Cardiac fibroblast (primary cell): Measurements from ENCODE around the gene INTS15.

Experiments
- DNase-seq, 2 donors: peaks; one replicate each; pipeline versions ENCODE4 v3.0.0 to v3.0.0-alpha.2; 2010; ENCODE audit warnings: low read depth in 2 of 2
- H3K4me3 ChIP-seq, 2 donors: replicated peaks in 1 of 2; 1 replicate in 1 of 2; 2 replicates in 1 of 2; pipeline ENCODE4 v1.5.1; 2011; ENCODE audit warnings: low read depth in 2 of 2, low read length in 2 of 2, mild to moderate bottlenecking in 2 of 2, moderate library complexity in 1 of 2
- TF ChIP-seq, protein P1 (sequence below): IDR thresholded peaks from one replicate; pipeline ENCODE4 v1.5.1; 2011; ENCODE audit warnings: low read depth, mild to moderate bottlenecking, low read length, inconsistent platforms

INTS15 gene

DNA sequence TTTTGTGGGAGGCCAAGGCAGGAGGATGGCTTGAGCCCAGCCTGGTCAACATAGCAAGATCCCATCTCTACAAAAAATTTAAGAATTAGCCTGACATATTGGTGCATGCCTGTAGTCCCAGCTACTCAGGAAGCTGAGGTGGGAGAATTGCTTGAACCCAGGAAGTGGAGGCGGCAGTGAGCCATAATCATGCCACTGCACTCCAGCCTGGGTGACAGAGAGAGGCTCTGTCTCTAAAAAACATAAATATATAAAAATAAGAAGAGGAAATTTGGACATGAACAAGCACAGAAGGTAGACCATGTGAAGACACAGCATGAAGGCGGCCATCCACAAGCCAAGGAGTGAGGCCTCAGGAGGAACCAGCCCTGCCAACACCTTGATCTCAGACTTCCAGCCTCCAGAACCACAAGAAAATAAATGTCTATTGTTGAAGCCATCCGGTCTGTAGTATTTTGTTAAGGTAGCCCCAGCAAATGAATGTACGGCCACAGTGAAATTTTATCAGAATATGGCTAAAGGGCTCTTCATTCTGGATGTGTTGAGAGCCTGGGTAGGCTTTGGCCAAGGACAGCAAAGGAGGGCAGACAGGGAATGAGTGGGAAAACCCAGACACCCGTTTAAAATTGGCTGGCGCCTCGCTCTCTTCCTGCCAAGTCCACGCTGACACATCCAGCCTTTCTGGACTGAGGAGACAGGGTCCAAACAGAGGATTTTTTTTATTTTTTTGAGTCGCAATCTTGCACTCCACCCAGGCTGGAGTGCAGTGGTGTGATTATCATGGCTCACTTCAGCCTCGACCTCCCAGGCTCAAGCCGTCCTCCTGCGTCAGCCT lies 25.7 kb upstream of the INTS15 start:
- DNase-seq, result peak in 1 of 2 donors; percentile 17

DNA sequence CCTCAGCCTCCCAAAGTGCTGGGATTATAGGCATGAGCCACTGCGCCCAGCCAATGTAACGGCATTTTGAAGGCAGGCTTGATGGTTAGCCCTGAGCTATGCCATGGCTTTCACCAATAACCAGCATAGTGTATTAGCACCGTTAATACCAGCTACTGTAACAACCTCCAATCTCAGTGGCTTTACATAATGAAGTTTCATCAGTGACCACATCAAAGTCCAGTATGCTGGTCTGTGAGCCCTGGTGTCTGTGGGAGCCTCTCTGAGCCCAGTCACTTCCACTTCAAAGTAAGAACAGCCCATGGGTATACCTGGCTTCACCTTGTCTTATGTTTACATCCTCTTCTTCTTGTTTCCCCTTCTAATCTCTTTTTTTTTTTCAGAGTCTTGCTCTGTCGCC lies 24.2 kb upstream of the INTS15 start:
- DNase-seq, result no peak
- H3K4me3 ChIP-seq, result no peak overlapping the region
- TF ChIP-seq, protein P1, sequence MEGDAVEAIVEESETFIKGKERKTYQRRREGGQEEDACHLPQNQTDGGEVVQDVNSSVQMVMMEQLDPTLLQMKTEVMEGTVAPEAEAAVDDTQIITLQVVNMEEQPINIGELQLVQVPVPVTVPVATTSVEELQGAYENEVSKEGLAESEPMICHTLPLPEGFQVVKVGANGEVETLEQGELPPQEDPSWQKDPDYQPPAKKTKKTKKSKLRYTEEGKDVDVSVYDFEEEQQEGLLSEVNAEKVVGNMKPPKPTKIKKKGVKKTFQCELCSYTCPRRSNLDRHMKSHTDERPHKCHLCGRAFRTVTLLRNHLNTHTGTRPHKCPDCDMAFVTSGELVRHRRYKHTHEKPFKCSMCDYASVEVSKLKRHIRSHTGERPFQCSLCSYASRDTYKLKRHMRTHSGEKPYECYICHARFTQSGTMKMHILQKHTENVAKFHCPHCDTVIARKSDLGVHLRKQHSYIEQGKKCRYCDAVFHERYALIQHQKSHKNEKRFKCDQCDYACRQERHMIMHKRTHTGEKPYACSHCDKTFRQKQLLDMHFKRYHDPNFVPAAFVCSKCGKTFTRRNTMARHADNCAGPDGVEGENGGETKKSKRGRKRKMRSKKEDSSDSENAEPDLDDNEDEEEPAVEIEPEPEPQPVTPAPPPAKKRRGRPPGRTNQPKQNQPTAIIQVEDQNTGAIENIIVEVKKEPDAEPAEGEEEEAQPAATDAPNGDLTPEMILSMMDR, result no peak

More for the DNA sequence above, 25.7 kb upstream of the INTS15 start:
- H3K4me3 ChIP-seq, result no peak overlapping the region
- TF ChIP-seq, protein P1, result no peak

DNA sequence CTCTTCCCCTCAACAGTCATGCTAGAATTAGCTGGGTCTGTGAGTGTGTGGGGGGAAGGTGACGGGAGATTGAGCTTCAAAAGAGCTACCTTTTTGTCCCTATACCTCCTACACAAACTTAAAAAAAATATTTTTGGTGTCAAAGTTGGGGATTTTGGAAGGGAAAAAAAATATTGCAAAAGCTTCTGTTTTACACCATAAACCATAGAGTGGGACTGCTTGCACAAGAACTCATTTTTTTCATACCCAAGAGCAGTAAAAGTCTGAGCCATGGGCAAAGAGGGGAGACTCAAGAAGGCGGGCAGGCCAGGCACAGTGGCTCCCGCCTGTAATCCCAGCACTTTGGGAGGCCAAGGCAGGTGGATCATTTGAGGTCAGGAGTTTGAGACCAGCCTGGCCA lies 21.9 kb upstream of the INTS15 start:
- no peak for DNase-seq
- TF ChIP-seq, protein P1, result no peak
- H3K4me3 ChIP-seq, result no peak overlapping the region

DNA sequence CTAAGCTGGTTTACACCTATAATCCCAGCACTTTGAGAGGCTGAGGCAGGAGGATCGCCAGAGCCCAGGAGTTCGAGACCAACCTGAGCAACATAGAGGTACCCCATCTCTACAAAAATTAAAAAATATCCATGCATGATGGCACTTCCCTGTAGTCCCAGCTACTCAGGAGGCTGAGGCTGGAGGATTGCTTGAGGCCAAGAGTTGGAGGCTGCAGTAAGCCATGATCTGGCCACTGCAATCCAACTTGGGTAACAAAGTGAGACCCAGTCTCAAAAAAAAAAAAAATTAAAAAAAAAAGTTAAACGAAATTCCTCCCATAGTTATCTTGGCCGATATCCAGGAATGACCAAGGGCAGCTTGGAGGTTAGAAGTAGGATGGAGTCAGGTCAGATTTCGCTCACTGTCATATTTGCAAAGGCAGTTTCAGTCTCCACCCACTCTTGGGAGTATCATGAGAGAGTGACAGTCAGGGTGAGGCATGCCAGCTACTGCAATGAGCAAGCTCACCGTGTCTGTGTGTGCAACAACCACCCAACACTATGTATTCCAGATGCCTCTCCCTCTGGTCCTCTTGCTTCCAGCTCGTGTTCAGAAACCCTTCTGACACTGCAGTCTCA lies 18.6 kb upstream of the INTS15 start:
- peak in 1 of 2 donors; percentile 13 for DNase-seq
- H3K4me3 ChIP-seq, result no peak overlapping the region
- TF ChIP-seq, protein P1, result no peak

DNA sequence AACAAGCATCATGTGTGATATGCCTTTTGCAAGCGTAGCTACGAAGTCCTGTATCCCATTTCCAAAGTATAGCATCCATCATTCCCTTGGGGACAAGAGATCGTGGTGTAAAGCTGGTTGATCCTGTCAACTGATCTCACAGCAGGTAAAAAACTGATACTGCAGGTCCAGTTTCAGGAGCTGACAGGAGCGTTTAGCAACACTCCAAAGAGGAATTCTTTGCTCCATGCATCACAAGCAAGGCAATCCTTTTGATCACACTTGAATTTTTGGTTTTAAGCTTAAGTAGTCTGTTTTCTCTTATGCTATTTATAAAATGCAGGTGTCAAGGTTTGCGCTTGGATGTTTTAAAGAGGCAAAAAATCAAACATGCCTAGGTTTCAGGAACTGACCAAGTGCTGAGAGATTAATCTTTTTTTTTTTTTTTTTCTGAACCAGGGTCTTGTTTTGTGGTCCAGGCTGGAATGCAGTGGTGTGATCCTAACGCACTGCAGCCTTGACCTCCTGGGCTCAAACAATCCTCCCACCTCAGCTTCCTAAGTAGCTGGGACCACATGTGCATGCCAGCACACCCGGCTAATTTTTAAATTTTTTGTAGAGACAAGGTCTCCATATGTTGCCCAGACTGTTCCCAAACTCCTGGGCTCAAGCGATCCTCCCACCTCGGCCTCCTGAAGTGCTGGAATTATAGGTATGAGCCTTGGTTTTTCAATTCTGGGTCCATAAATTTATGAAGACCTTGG lies 14.4 kb upstream of the INTS15 start:
- TF ChIP-seq, protein P1, result no peak
- H3K4me3 ChIP-seq, result no peak overlapping the region
- no peak for DNase-seq

DNA sequence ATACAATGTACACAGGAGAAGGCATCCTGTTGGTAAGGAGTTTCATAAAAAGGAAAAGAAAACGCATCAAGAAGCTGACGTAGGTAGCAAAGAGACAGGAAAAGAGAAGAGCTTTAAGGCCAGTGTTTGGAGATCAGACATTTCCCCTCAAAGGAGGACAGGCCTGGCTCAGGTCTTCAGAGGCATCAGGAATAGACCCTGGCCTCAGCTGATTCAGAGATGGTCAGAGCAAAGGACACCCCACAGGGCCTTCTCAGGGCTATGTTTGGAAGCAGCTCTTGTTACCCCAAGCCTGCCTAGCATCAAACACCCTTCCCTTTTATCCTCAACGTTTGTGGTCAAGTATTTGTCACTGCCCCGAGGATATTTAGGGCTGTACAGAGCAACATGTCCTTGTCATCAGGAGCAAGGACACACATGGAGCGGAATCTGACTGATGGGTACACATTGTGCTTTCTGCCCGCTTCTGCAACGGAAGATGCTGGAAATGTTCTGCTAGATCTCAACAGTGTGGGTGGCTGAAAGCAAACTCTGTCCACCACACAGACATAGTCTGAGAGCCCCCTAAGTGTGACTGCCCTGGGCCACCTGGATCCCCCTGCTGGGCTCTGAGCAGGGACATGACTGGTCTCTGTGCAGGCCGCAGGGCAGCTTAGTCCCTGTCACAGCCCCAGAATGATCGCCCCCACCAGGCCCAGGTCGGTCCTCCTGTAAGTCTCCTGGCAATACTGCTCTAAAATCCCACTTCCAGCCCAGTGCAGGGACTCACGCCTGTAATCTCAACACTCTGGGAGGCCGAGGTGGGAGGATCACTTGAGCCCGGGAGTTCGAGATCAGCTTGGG lies 13.6 kb upstream of the INTS15 start:
- DNase-seq, result no peak
- peak overlapping the region in 1 of 2 donors; percentile 46 for H3K4me3 ChIP-seq
- TF ChIP-seq, protein P1, result no peak

DNA sequence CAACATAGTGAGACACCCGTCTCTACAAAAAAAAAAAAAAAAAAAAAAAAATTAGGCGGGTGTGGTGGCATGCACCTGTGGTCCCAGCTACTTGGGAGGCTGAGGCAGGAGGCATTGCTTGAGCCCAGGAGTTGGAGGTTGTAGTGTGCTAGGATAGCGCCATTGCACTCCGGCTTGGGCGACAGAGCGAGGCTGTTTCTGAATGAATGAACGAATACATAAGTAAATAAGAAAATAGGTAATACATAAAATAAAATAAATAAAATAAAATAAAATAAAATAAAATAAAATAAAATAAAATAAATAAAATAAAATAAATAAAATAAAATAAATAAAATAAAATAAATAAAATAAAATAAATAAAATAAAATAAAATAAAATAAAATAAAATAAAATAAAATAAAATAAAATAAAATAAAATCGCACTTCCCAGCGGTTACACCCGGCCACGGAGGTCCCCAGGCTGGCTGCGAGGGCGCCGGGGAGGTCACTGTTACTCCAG lies 12.9 kb upstream of the INTS15 start:
- peak overlapping the region; percentile 70 to 74 for H3K4me3 ChIP-seq
- peak in 1 of 2 donors; percentile 12 for DNase-seq
